Measurements from ENCODE around the gene CNDP1.

The CNDP1 gene

GRCh38 chr18:74589811-74590210 lies 55.5 kb downstream of the CNDP1 start:
- no peaks in the 10 kb centered on the region for H3K79me1 ChIP-seq (ENCODE audit: low read depth, low read length)
- no peak for DNase-seq (ENCODE audit: low spot score)
- no peak overlapping the region for H2BK120ac ChIP-seq (ENCODE audit: low read depth, low read length)
- no peak overlapping the region for H3K4me2 ChIP-seq (ENCODE audit: insufficient read depth, low read length, poor library complexity, severe bottlenecking)
- H3K4ac ChIP-seq (ENCODE audit: low read length): no peak overlapping the region
- WGBS, 2 donors (ENCODE audit: extremely low coverage in 2 of 2, insufficient read length in 2 of 2, insufficient replicate concordance in 1 of 2): no CpG with 5 or more reads among the region's 3 CpGs
- H3K9me3 ChIP-seq (replicated peaks in 1 of 2; ENCODE audit: control insufficient read depth in 2 of 2, insufficient read depth in 1 of 2, low read depth in 1 of 2, low read length in 2 of 2): no peaks in the 10 kb centered on the region
- no peak overlapping the region for H4K8ac ChIP-seq (ENCODE audit: low read depth, low read length)
- H3K27ac ChIP-seq (replicated peaks; ENCODE audit: low read length): no peak overlapping the region
- no peak overlapping the region for H2AFZ ChIP-seq (ENCODE audit: low read length)
- H2BK5ac ChIP-seq (ENCODE audit: low read length): no peak overlapping the region
- no peak overlapping the region for H4K91ac ChIP-seq (ENCODE audit: low read depth, low read length, poor library complexity)
- H3K27me3 ChIP-seq (ENCODE audit: control insufficient read depth in 3 of 3, insufficient read depth in 3 of 3, low read depth in 1 of 3, low read length in 3 of 3): no peaks in the 10 kb centered on the region
- H2BK15ac ChIP-seq (ENCODE audit: low read length): no peak overlapping the region
- H2BK12ac ChIP-seq (ENCODE audit: low read length): no peak overlapping the region
- no peak overlapping the region for H2AK5ac ChIP-seq (ENCODE audit: low read depth, low read length)
- no peak overlapping the region for H3K9ac ChIP-seq (ENCODE audit: low read depth, low read length, poor library complexity)
- H3K23ac ChIP-seq (ENCODE audit: low read depth, low read length, poor library complexity): no peak overlapping the region
- no peaks in the 10 kb centered on the region for H3K4me1 ChIP-seq (ENCODE audit: control insufficient read depth in 2 of 2, insufficient read depth in 1 of 2, low read depth in 1 of 2, low read length in 2 of 2)
- H3K18ac ChIP-seq (ENCODE audit: low read length): no peak overlapping the region
- no peak overlapping the region for H3K4me3 ChIP-seq (ENCODE audit: low read length in 2 of 2)
- H3K14ac ChIP-seq (ENCODE audit: low read length): no peak overlapping the region
- peaks cover 2 to 26% of the 10 kb centered on the region in 2 donors for H3K36me3 ChIP-seq (replicated peaks in 1 of 2; ENCODE audit: control insufficient read depth in 2 of 2, insufficient read depth in 2 of 2, low read length in 2 of 2)

GRCh38 chr18:74590671-74591070 lies 56.4 kb downstream of the CNDP1 start:
- H3K4me1 ChIP-seq (ENCODE audit: control insufficient read depth in 2 of 2, insufficient read depth in 1 of 2, low read depth in 1 of 2, low read length in 2 of 2): no peaks in the 10 kb centered on the region
- no peaks in the 10 kb centered on the region for H3K27me3 ChIP-seq (ENCODE audit: control insufficient read depth in 3 of 3, insufficient read depth in 3 of 3, low read depth in 1 of 3, low read length in 3 of 3)
- H2BK12ac ChIP-seq (ENCODE audit: low read length): no peak overlapping the region
- H3K4me3 ChIP-seq (ENCODE audit: low read length in 2 of 2): no peak overlapping the region
- H2BK120ac ChIP-seq (ENCODE audit: low read depth, low read length): no peak overlapping the region
- no peak overlapping the region for H4K91ac ChIP-seq (ENCODE audit: low read depth, low read length, poor library complexity)
- H3K4ac ChIP-seq (ENCODE audit: low read length): no peak overlapping the region
- H3K27ac ChIP-seq (replicated peaks; ENCODE audit: low read length): no peak overlapping the region
- H2AFZ ChIP-seq (ENCODE audit: low read length): no peak overlapping the region
- H3K9ac ChIP-seq (ENCODE audit: low read depth, low read length, poor library complexity): no peak overlapping the region
- no peak overlapping the region for H2BK15ac ChIP-seq (ENCODE audit: low read length)
- peaks cover 4 to 34% of the 10 kb centered on the region in 2 donors for H3K36me3 ChIP-seq (replicated peaks in 1 of 2; ENCODE audit: control insufficient read depth in 2 of 2, insufficient read depth in 2 of 2, low read length in 2 of 2)
- H3K18ac ChIP-seq (ENCODE audit: low read length): no peak overlapping the region
- H3K14ac ChIP-seq (ENCODE audit: low read length): no peak overlapping the region
- H3K9me3 ChIP-seq (replicated peaks in 1 of 2; ENCODE audit: control insufficient read depth in 2 of 2, insufficient read depth in 1 of 2, low read depth in 1 of 2, low read length in 2 of 2): no peaks in the 10 kb centered on the region
- no peak overlapping the region for H3K23ac ChIP-seq (ENCODE audit: low read depth, low read length, poor library complexity)
- no CpG with 5 or more reads among the region's 1 CpG for WGBS, 2 donors (ENCODE audit: extremely low coverage in 2 of 2, insufficient read length in 2 of 2, insufficient replicate concordance in 1 of 2)
- no peak for DNase-seq (ENCODE audit: low spot score)
- no peak overlapping the region for H2AK5ac ChIP-seq (ENCODE audit: low read depth, low read length)
- no peak overlapping the region for H2BK5ac ChIP-seq (ENCODE audit: low read length)
- H3K4me2 ChIP-seq (ENCODE audit: insufficient read depth, low read length, poor library complexity, severe bottlenecking): no peak overlapping the region
- no peak overlapping the region for H4K8ac ChIP-seq (ENCODE audit: low read depth, low read length)
- H3K79me1 ChIP-seq (ENCODE audit: low read depth, low read length): no peaks in the 10 kb centered on the region

GRCh38 chr18:74595431-74595830 lies 61.1 kb downstream of the CNDP1 start:
- Histone ChIP-seq H3K4me3 (ENCODE audit: low read length in 2 of 2) (no peak overlapping the region), H3K4me1 (ENCODE audit: control insufficient read depth in 2 of 2, insufficient read depth in 1 of 2, low read depth in 1 of 2, low read length in 2 of 2) (peaks cover 0 to 2% of the 10 kb centered on the region in 2 donors), H3K9me3 (replicated peaks in 1 of 2; ENCODE audit: control insufficient read depth in 2 of 2, insufficient read depth in 1 of 2, low read depth in 1 of 2, low read length in 2 of 2) (no peaks in the 10 kb centered on the region), H2BK5ac (ENCODE audit: low read length) (no peak overlapping the region), H4K8ac (ENCODE audit: low read depth, low read length) (no peak overlapping the region), H2AFZ (ENCODE audit: low read length) (no peak overlapping the region), H3K4ac (ENCODE audit: low read length) (no peak overlapping the region), H3K79me1 (ENCODE audit: low read depth, low read length) (no peaks in the 10 kb centered on the region), H3K18ac (ENCODE audit: low read length) (no peak overlapping the region), H3K14ac (ENCODE audit: low read length) (no peak overlapping the region), H2AK5ac (ENCODE audit: low read depth, low read length) (no peak overlapping the region), H3K27ac (replicated peaks; ENCODE audit: low read length) (no peak overlapping the region), H2BK12ac (ENCODE audit: low read length) (no peak overlapping the region), H3K9ac (ENCODE audit: low read depth, low read length, poor library complexity) (no peak overlapping the region), H2BK15ac (ENCODE audit: low read length) (no peak overlapping the region), H3K36me3 (replicated peaks in 1 of 2; ENCODE audit: control insufficient read depth in 2 of 2, insufficient read depth in 2 of 2, low read length in 2 of 2) (peaks cover 4 to 36% of the 10 kb centered on the region in 2 donors), H3K4me2 (ENCODE audit: insufficient read depth, low read length, poor library complexity, severe bottlenecking) (no peak overlapping the region), H2BK120ac (ENCODE audit: low read depth, low read length) (no peak overlapping the region), H3K23ac (ENCODE audit: low read depth, low read length, poor library complexity) (no peak overlapping the region), H4K91ac (ENCODE audit: low read depth, low read length, poor library complexity) (no peak overlapping the region), H3K27me3 (ENCODE audit: control insufficient read depth in 3 of 3, insufficient read depth in 3 of 3, low read depth in 1 of 3, low read length in 3 of 3) (no peaks in the 10 kb centered on the region)
- DNase-seq (ENCODE audit: low spot score): no peak

GRCh38 chr18:74597034-74597661 lies 62.8 kb downstream of the CNDP1 start:
- H3K4ac ChIP-seq (ENCODE audit: low read length): no peak overlapping the region
- no peak overlapping the region for H4K91ac ChIP-seq (ENCODE audit: low read depth, low read length, poor library complexity)
- peaks cover 2% of the 10 kb centered on the region for H3K79me1 ChIP-seq (ENCODE audit: low read depth, low read length)
- no peak overlapping the region for H2AK5ac ChIP-seq (ENCODE audit: low read depth, low read length)
- no peak for DNase-seq (ENCODE audit: low spot score)
- no peak overlapping the region for H3K14ac ChIP-seq (ENCODE audit: low read length)
- no peak overlapping the region for H2BK12ac ChIP-seq (ENCODE audit: low read length)
- H3K27ac ChIP-seq (replicated peaks; ENCODE audit: low read length): peak overlapping the region; percentile 83
- no peak overlapping the region for H4K8ac ChIP-seq (ENCODE audit: low read depth, low read length)
- H3K27me3 ChIP-seq (ENCODE audit: control insufficient read depth in 3 of 3, insufficient read depth in 3 of 3, low read depth in 1 of 3, low read length in 3 of 3): no peaks in the 10 kb centered on the region
- peak overlapping the region; percentile 19 for H2BK5ac ChIP-seq (ENCODE audit: low read length)
- H3K4me1 ChIP-seq (ENCODE audit: control insufficient read depth in 2 of 2, insufficient read depth in 1 of 2, low read depth in 1 of 2, low read length in 2 of 2): peaks cover 0 to 2% of the 10 kb centered on the region in 2 donors
- no peak overlapping the region for H2BK120ac ChIP-seq (ENCODE audit: low read depth, low read length)
- H2BK15ac ChIP-seq (ENCODE audit: low read length): no peak overlapping the region
- peak overlapping the region; percentile 91 to 94 for H3K4me3 ChIP-seq (ENCODE audit: low read length in 2 of 2)
- H3K9me3 ChIP-seq (replicated peaks in 1 of 2; ENCODE audit: control insufficient read depth in 2 of 2, insufficient read depth in 1 of 2, low read depth in 1 of 2, low read length in 2 of 2): no peaks in the 10 kb centered on the region
- H3K4me2 ChIP-seq (ENCODE audit: insufficient read depth, low read length, poor library complexity, severe bottlenecking): peak overlapping the region; percentile 69
- no peak overlapping the region for H3K23ac ChIP-seq (ENCODE audit: low read depth, low read length, poor library complexity)
- peaks cover 4 to 36% of the 10 kb centered on the region in 2 donors for H3K36me3 ChIP-seq (replicated peaks in 1 of 2; ENCODE audit: control insufficient read depth in 2 of 2, insufficient read depth in 2 of 2, low read length in 2 of 2)
- peak overlapping the region; percentile 98 for H2AFZ ChIP-seq (ENCODE audit: low read length)
- peak overlapping the region; percentile 79 for H3K18ac ChIP-seq (ENCODE audit: low read length)
- WGBS, 2 donors (ENCODE audit: extremely low coverage in 2 of 2, insufficient read length in 2 of 2, insufficient replicate concordance in 1 of 2): no CpG with 5 or more reads among the region's 41 CpGs
- H3K9ac ChIP-seq (ENCODE audit: low read depth, low read length, poor library complexity): peak overlapping the region; percentile 82

Measured in neuronal stem cell (in vitro differentiated cells).